Measurements from ENCODE around the gene VPS13D. TPM values are rescaled to one million over a fixed set of nuclear protein-coding genes. Genes with fewer than 3 reads are reported as not detected.

VPS13D gene
- total and polyA plus RNA-seq, 2 donors (not counting 3 experiments of a cell fraction or from before 2014, with no cell fraction given) = 13.6 to 48.5 TPM

DNA sequence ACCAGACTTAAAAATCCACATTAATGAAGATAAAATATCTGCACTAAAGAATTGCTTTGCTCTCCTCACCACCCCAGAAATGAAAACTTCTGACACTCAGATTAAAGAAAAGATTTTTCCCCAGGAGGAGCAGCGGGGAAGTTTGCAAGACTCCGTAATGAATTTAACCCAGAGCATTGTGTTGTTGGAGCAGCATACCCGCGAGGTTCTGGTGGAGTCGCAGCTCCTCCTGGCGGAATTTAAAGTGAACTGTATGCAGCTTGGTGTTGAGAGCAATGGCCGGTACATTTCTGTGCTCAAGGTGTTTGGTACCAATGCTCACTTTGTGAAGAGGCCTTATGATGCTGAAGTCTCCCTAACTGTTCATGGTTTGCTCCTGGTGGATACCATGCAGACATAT lies 46.4 kb downstream of the VPS13D start:
- Histone ChIP-seq H4K20me1 (replicated peaks; ENCODE audit: control insufficient read depth, extremely low read depth, insufficient read depth, low read length) (no peaks in the 10 kb centered on the region), H3K27ac (ENCODE audit: insufficient read depth, low read depth, low read length) (no peak overlapping the region), H3K79me2 (ENCODE audit: control insufficient read depth, insufficient read depth, low read length) (no peaks in the 10 kb centered on the region), H3K9ac (replicated peaks; ENCODE audit: extremely low read depth, insufficient read depth, low read length) (no peak overlapping the region), H3K4me1 (ENCODE audit: control insufficient read depth, extremely low read depth, insufficient read depth, low read length) (no peaks in the 10 kb centered on the region), H3K9me3 (replicated peaks; ENCODE audit: control insufficient read depth, insufficient read depth, low read length) (no peaks in the 10 kb centered on the region), H3K36me3 (ENCODE audit: control insufficient read depth in 2 of 2, extremely low read depth in 1 of 2, insufficient read depth in 2 of 2, low read length in 2 of 2) (peaks cover 15 to 29% of the 10 kb centered on the region in 2 experiments), H3K9me1 (replicated peaks; ENCODE audit: control insufficient read depth, extremely low read depth, insufficient read depth, low read length) (no peaks in the 10 kb centered on the region), H3K4me3 (replicated peaks in 1 of 3; ENCODE audit: insufficient read depth in 1 of 3, low read depth in 1 of 3, low read length in 3 of 3) (no peak overlapping the region), H2AFZ (ENCODE audit: low read depth, low read length) (no peak overlapping the region), H3K4me2 (ENCODE audit: insufficient read depth, low read length) (no peak overlapping the region), H3K27me3 (ENCODE audit: control insufficient read depth in 2 of 2, insufficient read depth in 2 of 2, low read length in 2 of 2) (no peaks in the 10 kb centered on the region)
- TSS peak; percentile 32 for BruUV-seq (replicated peaks)
- CTCF ChIA-PET = interaction anchor here (0.7 to 8.6 kb wide), 21 partner anchors 8 to 382 kb away, joined by 3 to 165 read pairs (median 6); no protein-coding TSS in a partner anchor
- POLR2A ChIA-PET = no interaction called here
- dilution Hi-C loops (cut with MboI; ENCODE audit: extremely low pct_ligation_motif_present, low sequenced_read_pairs) = no loop called here
- TF ChIP-seq, protein P1, sequence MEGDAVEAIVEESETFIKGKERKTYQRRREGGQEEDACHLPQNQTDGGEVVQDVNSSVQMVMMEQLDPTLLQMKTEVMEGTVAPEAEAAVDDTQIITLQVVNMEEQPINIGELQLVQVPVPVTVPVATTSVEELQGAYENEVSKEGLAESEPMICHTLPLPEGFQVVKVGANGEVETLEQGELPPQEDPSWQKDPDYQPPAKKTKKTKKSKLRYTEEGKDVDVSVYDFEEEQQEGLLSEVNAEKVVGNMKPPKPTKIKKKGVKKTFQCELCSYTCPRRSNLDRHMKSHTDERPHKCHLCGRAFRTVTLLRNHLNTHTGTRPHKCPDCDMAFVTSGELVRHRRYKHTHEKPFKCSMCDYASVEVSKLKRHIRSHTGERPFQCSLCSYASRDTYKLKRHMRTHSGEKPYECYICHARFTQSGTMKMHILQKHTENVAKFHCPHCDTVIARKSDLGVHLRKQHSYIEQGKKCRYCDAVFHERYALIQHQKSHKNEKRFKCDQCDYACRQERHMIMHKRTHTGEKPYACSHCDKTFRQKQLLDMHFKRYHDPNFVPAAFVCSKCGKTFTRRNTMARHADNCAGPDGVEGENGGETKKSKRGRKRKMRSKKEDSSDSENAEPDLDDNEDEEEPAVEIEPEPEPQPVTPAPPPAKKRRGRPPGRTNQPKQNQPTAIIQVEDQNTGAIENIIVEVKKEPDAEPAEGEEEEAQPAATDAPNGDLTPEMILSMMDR (IDR thresholded peaks at IDR 0.05; ENCODE audit: extremely low read depth in 1 of 2, insufficient read depth in 1 of 2, low read depth in 1 of 2, low read length in 2 of 2) = peak; percentile 33 to 39
- TF ChIP-seq, protein P2, sequence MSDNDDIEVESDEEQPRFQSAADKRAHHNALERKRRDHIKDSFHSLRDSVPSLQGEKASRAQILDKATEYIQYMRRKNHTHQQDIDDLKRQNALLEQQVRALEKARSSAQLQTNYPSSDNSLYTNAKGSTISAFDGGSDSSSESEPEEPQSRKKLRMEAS (IDR thresholded peaks at IDR 0.05; ENCODE audit: insufficient read depth, insufficient read length) = no peak
- FAIRE-seq (no peak), DNase-seq (ENCODE audit: low read depth, low spot score) (peak; percentile 24)
- intact Hi-C loops (cut with micrococcal nuclease) = loop anchor here (2.0 to 10.0 kb wide), 2 partner anchors 61 to 157 kb away; no protein-coding TSS in a partner anchor

DNA sequence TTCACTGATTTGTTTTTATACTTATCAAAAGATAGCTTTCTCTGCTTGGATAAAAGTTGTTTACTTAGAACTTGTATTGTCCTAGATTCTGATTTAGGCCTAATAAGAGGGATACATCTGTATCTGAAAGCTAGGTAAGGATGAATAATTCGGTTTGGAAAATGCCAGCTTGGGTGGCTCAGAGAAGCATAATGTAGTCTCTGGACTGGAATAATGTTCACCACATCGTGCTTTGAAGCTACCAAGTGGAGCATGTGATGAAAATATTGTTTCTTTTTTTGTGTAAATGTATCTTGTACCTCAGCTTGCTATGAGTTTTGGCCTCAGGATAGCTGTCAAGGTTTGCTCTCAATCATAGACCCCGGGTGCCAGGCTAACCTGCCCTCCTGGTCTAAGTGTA lies 49.2 kb downstream of the VPS13D start:
- H3K4me2 ChIP-seq (ENCODE audit: insufficient read depth, low read length) = no peak overlapping the region
- ChIA-PET CTCF (interaction anchor here (0.7 to 2.6 kb wide), 3 partner anchors 9 to 380 kb away, joined by 3 to 12 read pairs (median 5); no protein-coding TSS in a partner anchor), POLR2A (interaction anchor here (0.6 kb wide), 1 partner anchor 134 kb away, joined by 4 read pairs; no protein-coding TSS in a partner anchor)
- no peak for FAIRE-seq
- H4K20me1 ChIP-seq (replicated peaks; ENCODE audit: control insufficient read depth, extremely low read depth, insufficient read depth, low read length) = no peaks in the 10 kb centered on the region
- H3K4me3 ChIP-seq (replicated peaks in 1 of 3; ENCODE audit: insufficient read depth in 1 of 3, low read depth in 1 of 3, low read length in 3 of 3) = no peak overlapping the region
- BruUV-seq (replicated peaks) = no TSS peak
- no peak overlapping the region for H2AFZ ChIP-seq (ENCODE audit: low read depth, low read length)
- dilution Hi-C loops (cut with MboI; ENCODE audit: extremely low pct_ligation_motif_present, low sequenced_read_pairs) (no loop called here), intact Hi-C loops (cut with micrococcal nuclease) (loop anchor here (10.0 kb wide), 1 partner anchor 64 kb away; no protein-coding TSS in a partner anchor)
- no peaks in the 10 kb centered on the region for H3K9me3 ChIP-seq (replicated peaks; ENCODE audit: control insufficient read depth, insufficient read depth, low read length)
- H3K9me1 ChIP-seq (replicated peaks; ENCODE audit: control insufficient read depth, extremely low read depth, insufficient read depth, low read length) = no peaks in the 10 kb centered on the region
- H3K9ac ChIP-seq (replicated peaks; ENCODE audit: extremely low read depth, insufficient read depth, low read length) = no peak overlapping the region
- no peaks in the 10 kb centered on the region for H3K27me3 ChIP-seq (ENCODE audit: control insufficient read depth in 2 of 2, insufficient read depth in 2 of 2, low read length in 2 of 2)
- H3K79me2 ChIP-seq (ENCODE audit: control insufficient read depth, insufficient read depth, low read length) = no peaks in the 10 kb centered on the region
- H3K36me3 ChIP-seq (ENCODE audit: control insufficient read depth in 2 of 2, extremely low read depth in 1 of 2, insufficient read depth in 2 of 2, low read length in 2 of 2) = peaks cover 21 to 27% of the 10 kb centered on the region in 2 experiments
- TF ChIP-seq, protein P2 (IDR thresholded peaks at IDR 0.05; ENCODE audit: insufficient read depth, insufficient read length) = no peak
- TF ChIP-seq, protein P1 (IDR thresholded peaks at IDR 0.05; ENCODE audit: extremely low read depth in 1 of 2, insufficient read depth in 1 of 2, low read depth in 1 of 2, low read length in 2 of 2) = no peak
- no peak for TF ChIP-seq JUN (IDR thresholded peaks at IDR 0.05; ENCODE audit: borderline replicate concordance, insufficient read depth, insufficient read length, low read depth)
- TF ChIP-seq POLR2A (IDR thresholded peaks at IDR 0.05; ENCODE audit: low read depth, low read length) = no peak
- no peak for TF ChIP-seq FOS (IDR thresholded peaks at IDR 0.05; ENCODE audit: borderline replicate concordance, insufficient read depth, low read length)
- no peak for TF ChIP-seq POLR2AphosphoS5 (IDR thresholded peaks at IDR 0.05; ENCODE audit: insufficient read depth, low read depth, low read length)
- TF ChIP-seq GATA2 (IDR thresholded peaks at IDR 0.05; ENCODE audit: insufficient read depth, insufficient read length, low read depth, low read length) = no peak
- no peak for TF ChIP-seq MYC (IDR thresholded peaks at IDR 0.05; ENCODE audit: low read depth, low read length)
- TF ChIP-seq EZH2 (IDR thresholded peaks at IDR 0.05; ENCODE audit: borderline replicate concordance, low read depth, low read length, severe bottlenecking) = no peak
- H3K27ac ChIP-seq (ENCODE audit: insufficient read depth, low read depth, low read length) = no peak overlapping the region
- no peaks in the 10 kb centered on the region for H3K4me1 ChIP-seq (ENCODE audit: control insufficient read depth, extremely low read depth, insufficient read depth, low read length)
- no peak for DNase-seq (ENCODE audit: low read depth, low spot score)

All from endothelial cell of umbilical vein (primary cell).